Prostate gland (tissue), 2 donors: Measurements from ENCODE around the gene GMPPB. TPM values are rescaled to one million over a fixed set of nuclear protein-coding genes. Genes with fewer than 3 reads are reported as not detected.
"Not testable (repeated sequence)": the region's sequence is repeated elsewhere in the genome, so short reads cannot be mapped to it uniquely, and the experiment has no call there.

ENCODE experiments used
- DNase-seq: peaks from one replicate; pipeline ENCODE4 v3.0.0-alpha.2; 2019; ENCODE audit warnings: low spot score
- H3K27ac ChIP-seq, 2 donors: fragments of 200-600 bp; sonication (generic); 2 replicates each; pipeline ENCODE4 v1.5.1; 2017 to 2019
- H3K27me3 ChIP-seq: fragments of 200-600 bp; sonication (generic); replicated peaks from 2 replicates; pipeline ENCODE4 v1.5.1; 2019; ENCODE audit not compliant: insufficient read depth
- H3K36me3 ChIP-seq, 2 donors: fragments of 200-600 bp; sonication (generic); 1 replicate in 1 of 2; 2 replicates in 1 of 2; pipeline versions ENCODE4 v1.5.1 to v1.8.1; 2017 to 2019
- H3K4me1 ChIP-seq: fragments of 200-600 bp; sonication (generic); replicated peaks from 2 replicates; pipeline ENCODE4 v1.5.1; 2019
- H3K4me3 ChIP-seq, 2 donors: fragments of 200-600 bp; sonication (generic); 2 replicates each; pipeline ENCODE4 v1.5.1; 2017 to 2019
- H3K9me3 ChIP-seq: fragments of 200-600 bp; sonication (generic); 2 replicates; pipeline ENCODE4 v1.5.1; 2017
- POLR2A ChIP-seq: fragments of 450-650 bp; IDR thresholded peaks from one replicate; pipeline ENCODE4 v1.6.1; 2016; ENCODE audit warnings: antibody characterized with exemption, mild to moderate bottlenecking
- POLR2AphosphoS5 ChIP-seq: sonication (generic); formaldehyde crosslinking; IDR thresholded peaks from one replicate; pipeline ENCODE4 v1.6.1; 2017; ENCODE audit warnings: antibody characterized with exemption
- WGBS: methylation state at CpG from one replicate; pipeline ENCODE4 v1.1.5; 2018; 5-methylcytosine and 5-hydroxymethylcytosine counted together
- intact Hi-C: fragments of 100-400 bp; cut with DNase I; formaldehyde crosslinking; loops from one replicate; pipeline ENCODE4 v1.14.2; 2022
- total RNA-seq, 2 donors: library from RNA; depleted of rRNA; stranded (reverse); fragments of >200 nt; gene quantifications; one replicate each; pipeline ENCODE4 v1.1.0, GENCODE V29; 2016
- TF ChIP-seq, protein P1 (sequence below), 4 experiments: fragments of 200-600 bp in 2 of 4; fragments of 450-650 bp in 2 of 4; sonication (generic) in 2 of 4; IDR thresholded peaks; 1 replicate in 3 of 4; 2 replicates in 1 of 4; pipeline ENCODE4 v1.5.1; 2016 to 2019; ENCODE audit warnings: antibody characterized with exemption in 4 of 4, mild to moderate bottlenecking in 2 of 4, moderate library complexity in 2 of 4

The GMPPB gene
- total RNA-seq, 2 donors from 2014 or later, result 28.8 to 60.1 TPM

- Histone ChIP-seq H3K27me3 (no peaks in the 10 kb centered on the region), H3K4me1 (peaks cover 7% of the 10 kb centered on the region), H3K4me3 (no peak overlapping the region), H3K27ac (no peak overlapping the region), H3K36me3 (no peaks in the 10 kb centered on the region), H3K9me3 (no peaks in the 10 kb centered on the region)
- no peak for TF ChIP-seq POLR2AphosphoS5
- TF ChIP-seq POLR2A, result no peak
- TF ChIP-seq, protein P1, sequence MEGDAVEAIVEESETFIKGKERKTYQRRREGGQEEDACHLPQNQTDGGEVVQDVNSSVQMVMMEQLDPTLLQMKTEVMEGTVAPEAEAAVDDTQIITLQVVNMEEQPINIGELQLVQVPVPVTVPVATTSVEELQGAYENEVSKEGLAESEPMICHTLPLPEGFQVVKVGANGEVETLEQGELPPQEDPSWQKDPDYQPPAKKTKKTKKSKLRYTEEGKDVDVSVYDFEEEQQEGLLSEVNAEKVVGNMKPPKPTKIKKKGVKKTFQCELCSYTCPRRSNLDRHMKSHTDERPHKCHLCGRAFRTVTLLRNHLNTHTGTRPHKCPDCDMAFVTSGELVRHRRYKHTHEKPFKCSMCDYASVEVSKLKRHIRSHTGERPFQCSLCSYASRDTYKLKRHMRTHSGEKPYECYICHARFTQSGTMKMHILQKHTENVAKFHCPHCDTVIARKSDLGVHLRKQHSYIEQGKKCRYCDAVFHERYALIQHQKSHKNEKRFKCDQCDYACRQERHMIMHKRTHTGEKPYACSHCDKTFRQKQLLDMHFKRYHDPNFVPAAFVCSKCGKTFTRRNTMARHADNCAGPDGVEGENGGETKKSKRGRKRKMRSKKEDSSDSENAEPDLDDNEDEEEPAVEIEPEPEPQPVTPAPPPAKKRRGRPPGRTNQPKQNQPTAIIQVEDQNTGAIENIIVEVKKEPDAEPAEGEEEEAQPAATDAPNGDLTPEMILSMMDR (IDR thresholded peaks at IDR 0.05), result no peak
- intact Hi-C loops, result no loop called here
- WGBS, result 75% methylated on average over 1 of the region's 1 CpG
- no peak for DNase-seq
Measured at GRCh38 chr3:49756036-49756435, 32.3 kb upstream of the GMPPB start.

DNA sequence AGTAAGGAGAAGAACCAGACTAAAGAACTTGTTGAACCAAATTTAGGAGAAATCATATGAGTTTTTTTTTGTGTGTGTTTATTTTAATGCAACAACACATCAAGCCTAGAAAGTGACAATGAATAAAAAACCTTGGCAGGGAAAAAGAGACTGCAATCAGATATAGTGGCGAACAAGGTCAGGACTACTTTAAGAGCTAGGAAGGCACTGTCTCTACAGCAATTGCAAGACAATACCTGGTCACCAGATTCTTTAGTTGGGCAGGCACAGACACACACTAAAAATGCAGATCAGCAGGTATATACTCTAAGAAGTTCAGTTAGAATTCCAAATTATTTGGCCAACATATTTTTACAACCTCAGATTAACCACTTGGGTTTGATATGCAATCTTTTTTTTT, 30.8 kb upstream of the GMPPB start:
- intact Hi-C loops, result no loop called here

DNA sequence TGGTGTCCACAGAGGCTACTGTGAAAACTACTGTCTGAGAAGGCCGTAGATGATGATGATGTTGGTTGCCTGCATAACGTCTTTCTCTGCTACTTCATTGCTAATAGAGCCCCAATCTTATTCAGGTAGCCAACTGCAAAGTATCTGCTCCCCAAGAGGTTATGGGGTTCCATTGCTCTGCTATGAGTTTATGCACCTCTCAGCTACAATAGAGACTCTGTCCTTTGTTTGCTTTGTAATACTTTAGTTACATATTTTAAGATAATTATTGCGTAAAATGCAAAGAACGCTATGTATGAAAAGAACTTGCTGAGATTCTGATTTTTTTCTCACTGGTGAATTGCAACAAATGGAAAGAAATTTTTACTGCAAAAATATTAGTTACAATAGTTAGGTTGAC, 27.8 kb upstream of the GMPPB start:
- H3K4me3 ChIP-seq, result no peak overlapping the region
- H3K36me3 ChIP-seq, result no peaks in the 10 kb centered on the region
- H3K4me1 ChIP-seq, result peaks cover 7% of the 10 kb centered on the region

More for the DNA sequence above, 30.8 kb upstream of the GMPPB start:
- 27% methylated on average over 1 of the region's 1 CpG for WGBS
- Histone ChIP-seq H3K9me3 (no peaks in the 10 kb centered on the region), H3K36me3 (no peaks in the 10 kb centered on the region), H3K4me3 (no peak overlapping the region), H3K27me3 (no peaks in the 10 kb centered on the region), H3K27ac (no peak overlapping the region), H3K4me1 (peaks cover 7% of the 10 kb centered on the region)
- TF ChIP-seq POLR2AphosphoS5, result no peak
- no peak for TF ChIP-seq POLR2A
- no peak for DNase-seq

GRCh38 chr3:49750056-49750455, 26.3 kb upstream of the GMPPB start:
- DNase-seq, result no peak
- Histone ChIP-seq H3K4me1 (peaks cover 7% of the 10 kb centered on the region), H3K27me3 (no peaks in the 10 kb centered on the region), H3K36me3 (no peaks in the 10 kb centered on the region), H3K9me3 (no peaks in the 10 kb centered on the region), H3K4me3 (no peak overlapping the region), H3K27ac (no peak overlapping the region)
- intact Hi-C loops, result no loop called here
- TF ChIP-seq POLR2AphosphoS5 (no peak), POLR2A (no peak)
- TF ChIP-seq, protein P1 (IDR thresholded peaks at IDR 0.05), result no peak
- WGBS, result 97% methylated on average over 4 of the region's 4 CpGs

More for the DNA sequence above, 27.8 kb upstream of the GMPPB start:
- Histone ChIP-seq H3K9me3 (no peaks in the 10 kb centered on the region), H3K27me3 (no peaks in the 10 kb centered on the region), H3K27ac (no peak overlapping the region)
- intact Hi-C loops, result no loop called here
- no peak for TF ChIP-seq POLR2A
- TF ChIP-seq, protein P1 (IDR thresholded peaks at IDR 0.05), result no peak
- TF ChIP-seq POLR2AphosphoS5, result no peak
- 88% methylated on average over 4 of the region's 4 CpGs for WGBS
- DNase-seq, result no peak

DNA sequence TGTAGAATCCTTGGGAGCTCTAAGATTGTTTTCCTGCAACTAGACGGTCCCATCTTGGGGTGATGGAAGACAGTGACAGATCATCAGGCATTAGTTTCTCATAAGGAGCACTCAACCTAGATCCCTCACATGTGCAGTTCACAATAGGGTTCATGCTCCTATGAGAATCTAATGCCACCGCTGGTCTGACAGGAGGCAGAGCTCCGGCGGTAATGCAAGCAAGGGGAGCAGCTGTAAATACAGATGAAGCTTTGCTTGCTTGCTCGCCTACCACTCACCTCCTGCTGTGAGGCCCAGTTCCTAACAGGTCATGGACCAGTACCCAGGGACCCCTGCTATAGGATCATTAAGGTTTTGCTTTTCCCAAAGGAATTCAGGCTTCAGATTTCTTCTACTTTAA, 25.1 kb upstream of the GMPPB start:
- H3K9me3 ChIP-seq, H3K27me3 ChIP-seq, intact Hi-C loops, H3K27ac ChIP-seq, H3K36me3 ChIP-seq, H3K4me3 ChIP-seq, DNase-seq, H3K4me1 ChIP-seq: not testable (repeated sequence)
- 71% methylated on average over 5 of the region's 5 CpGs for WGBS

- 76% methylated on average over 13 of the region's 13 CpGs for WGBS
- TF ChIP-seq POLR2AphosphoS5 (no peak), POLR2A (no peak)
- TF ChIP-seq, protein P1 (IDR thresholded peaks at IDR 0.05), result no peak
- no peaks in the 10 kb centered on the region for H3K27me3 ChIP-seq
Measured at GRCh38 chr3:49747792-49748480, 24.2 kb upstream of the GMPPB start.

More at GRCh38 chr3:49747792-49748480, 24.2 kb upstream of the GMPPB start:
- H3K4me3 ChIP-seq, result no peak overlapping the region
- no peak overlapping the region for H3K27ac ChIP-seq
- intact Hi-C loops, result no loop called here
- DNase-seq, result no peak
- no peaks in the 10 kb centered on the region for H3K36me3 ChIP-seq
- no peaks in the 10 kb centered on the region for H3K9me3 ChIP-seq
- H3K4me1 ChIP-seq, result no peaks in the 10 kb centered on the region
